Erythroblast (primary cell): ENCODE measurements around the gene MAS1L.

Experiments used
- GATA1 ChIP-seq: IDR thresholded peaks from 2 replicates; pipeline ENCODE4 v1.6.1; 2011; ENCODE audit warnings: low read depth, mild to moderate bottlenecking, control low read depth, low read length, moderate library complexity
- POLR2A ChIP-seq: IDR thresholded peaks from 2 replicates; pipeline ENCODE4 v1.6.1; 2011; ENCODE audit warnings: mild to moderate bottlenecking, low read length

DNA sequence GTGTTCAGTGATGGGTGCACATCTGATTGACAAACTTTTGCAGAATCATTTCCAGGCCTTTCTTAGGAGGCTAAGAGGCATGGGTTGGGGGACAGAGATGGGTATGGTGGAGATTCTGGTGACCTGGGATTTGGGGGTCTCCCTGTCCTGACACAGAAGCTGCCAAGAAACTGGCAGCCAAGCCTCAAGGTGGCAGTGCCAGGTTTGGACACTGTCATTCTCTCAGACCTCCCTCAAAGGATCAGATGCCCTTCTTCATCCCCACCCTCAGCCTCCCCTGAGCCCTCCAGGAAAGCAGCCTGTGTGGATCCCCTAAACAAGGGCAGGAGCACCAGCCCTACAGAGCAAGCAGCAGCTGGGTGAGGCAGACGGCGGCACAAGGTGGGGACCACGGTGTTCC lies 18.1 kb upstream of the MAS1L start:
- no peak for TF ChIP-seq POLR2A
- TF ChIP-seq GATA1 = no peak
